Chondrocyte (in vitro differentiated cells): Measurements from ENCODE around the gene MTMR10. TPM values are rescaled to one million over a fixed set of nuclear protein-coding genes. Genes with fewer than 3 reads are reported as not detected.

ENCODE experiments used
- DNase-seq: peaks from one replicate; pipeline ENCODE4 v3.0.0; 2021; ENCODE audit warnings: mixed read lengths, low spot score
- H3K27ac Mint-ChIP-seq: one replicate; pipeline ENCODE4 v1.8.0; 2021; ENCODE audit warnings: mild to moderate bottlenecking, moderate library complexity, mixed read lengths; ENCODE audit not compliant: unreplicated experiment
- H3K27me3 Mint-ChIP-seq: 2 replicates; pipeline ENCODE4 v1.8.0; 2021; ENCODE audit warnings: low read depth, mixed read lengths
- H3K36me3 Mint-ChIP-seq: 2 replicates; pipeline ENCODE4 v1.8.0; 2021; ENCODE audit warnings: low read depth, mixed read lengths
- H3K4me1 Mint-ChIP-seq: 2 replicates; pipeline ENCODE4 v1.8.0; 2021; ENCODE audit warnings: low read depth, mild to moderate bottlenecking, mixed read lengths
- H3K4me3 Mint-ChIP-seq: one replicate; pipeline ENCODE4 v1.8.0; 2021; ENCODE audit warnings: mild to moderate bottlenecking, moderate library complexity, mixed read lengths; ENCODE audit not compliant: unreplicated experiment
- H3K9me3 Mint-ChIP-seq: 2 replicates; pipeline ENCODE4 v1.8.0; 2021; ENCODE audit warnings: low read depth, mixed read lengths
- CTCF ChIP-seq: fragments of 200-600 bp; sonication (generic); IDR thresholded peaks from 2 replicates; pipeline ENCODE4 v1.5.0; 2021; ENCODE audit warnings: antibody characterized with exemption, mild to moderate bottlenecking, moderate library complexity
- total RNA-seq: library from RNA; stranded (reverse); gene quantifications from 3 replicates; pipeline ENCODE4 v1.2.1, GENCODE V29; 2021

Gene MTMR10
- total RNA-seq, 1 donor from 2014 or later: 14.9 TPM

DNA sequence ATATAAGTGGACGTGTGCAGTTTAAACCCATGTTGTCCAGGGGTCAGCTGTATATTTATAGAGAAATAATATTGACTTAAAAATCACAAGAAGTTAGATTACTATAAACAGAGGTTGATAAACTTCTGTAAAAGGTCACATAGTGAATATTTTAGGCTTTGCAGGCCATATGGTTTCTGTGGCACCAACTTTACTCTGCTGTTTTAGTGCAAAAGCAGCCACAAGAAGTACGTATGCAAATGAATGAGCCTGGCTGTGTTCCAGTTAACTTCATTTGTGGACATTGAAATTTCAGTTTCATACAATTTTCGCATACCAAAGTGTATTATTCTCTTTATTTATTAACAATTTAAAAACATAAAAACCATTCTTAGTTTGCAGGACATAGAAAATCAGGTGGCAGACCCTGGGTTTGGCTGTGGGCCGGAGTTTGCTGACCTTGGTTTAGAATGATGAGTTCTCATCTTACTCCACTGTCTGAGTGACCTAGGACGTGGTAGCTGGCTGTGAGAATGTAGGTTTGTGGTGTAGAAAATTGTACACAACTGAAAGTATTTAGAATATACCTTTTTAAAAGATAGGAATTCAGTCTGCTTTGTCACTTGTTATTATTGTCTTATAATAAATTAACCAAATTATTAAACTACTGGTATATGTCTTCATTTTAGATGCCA, 71.4 kb downstream of the MTMR10 start:
- TF ChIP-seq CTCF: no peak
- peaks cover 23% of the 10 kb centered on the region for H3K36me3 Mint-ChIP-seq

GRCh38 chr15:30918366-30918765, 73.1 kb downstream of the MTMR10 start:
- no peak for TF ChIP-seq CTCF
- H3K9me3 Mint-ChIP-seq: no peaks in the 10 kb centered on the region
- peaks cover 19% of the 10 kb centered on the region for H3K36me3 Mint-ChIP-seq
- H3K4me1 Mint-ChIP-seq: peaks cover 22% of the 10 kb centered on the region
- H3K27ac Mint-ChIP-seq: no peak overlapping the region
- no peak for DNase-seq
- no peaks in the 10 kb centered on the region for H3K27me3 Mint-ChIP-seq
- no peak overlapping the region for H3K4me3 Mint-ChIP-seq

More for the DNA sequence above, 71.4 kb downstream of the MTMR10 start:
- no peak for DNase-seq
- no peak overlapping the region for H3K4me3 Mint-ChIP-seq
- H3K4me1 Mint-ChIP-seq: peaks cover 35% of the 10 kb centered on the region
- no peak overlapping the region for H3K27ac Mint-ChIP-seq
- no peaks in the 10 kb centered on the region for H3K9me3 Mint-ChIP-seq
- no peaks in the 10 kb centered on the region for H3K27me3 Mint-ChIP-seq

DNA sequence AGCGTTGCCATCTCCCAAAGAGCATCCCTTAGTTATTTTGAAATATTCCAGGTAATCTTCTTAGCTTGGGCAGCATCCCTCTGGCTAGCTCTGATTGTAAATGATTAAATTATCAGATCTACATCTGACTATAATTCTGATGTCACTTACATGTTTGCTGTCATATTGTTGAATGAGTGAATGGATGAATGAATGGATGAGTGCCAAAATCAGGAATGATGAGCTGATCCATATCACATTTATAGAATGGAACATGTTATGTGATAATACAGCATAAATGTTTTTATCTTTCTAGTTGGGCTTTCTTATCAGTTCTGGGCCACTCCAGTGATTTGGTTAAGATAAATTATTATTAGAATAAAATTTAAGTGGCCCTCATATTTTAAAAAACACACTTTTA, 73.8 kb downstream of the MTMR10 start:
- Mint-ChIP-seq H3K4me1 (peaks cover 15% of the 10 kb centered on the region), H3K27ac (no peak overlapping the region), H3K4me3 (no peak overlapping the region), H3K9me3 (no peaks in the 10 kb centered on the region), H3K36me3 (peaks cover 19% of the 10 kb centered on the region), H3K27me3 (no peaks in the 10 kb centered on the region)
- DNase-seq: no peak
- TF ChIP-seq CTCF: no peak

- Mint-ChIP-seq H3K4me3 (no peak overlapping the region), H3K27ac (no peak overlapping the region), H3K36me3 (peaks cover 19% of the 10 kb centered on the region), H3K9me3 (no peaks in the 10 kb centered on the region), H3K4me1 (peaks cover 9% of the 10 kb centered on the region), H3K27me3 (no peaks in the 10 kb centered on the region)
- no peak for TF ChIP-seq CTCF
- DNase-seq: no peak
These were observed 74.4 kb downstream of the MTMR10 start for GRCh38 chr15:30917013-30917412.

DNA sequence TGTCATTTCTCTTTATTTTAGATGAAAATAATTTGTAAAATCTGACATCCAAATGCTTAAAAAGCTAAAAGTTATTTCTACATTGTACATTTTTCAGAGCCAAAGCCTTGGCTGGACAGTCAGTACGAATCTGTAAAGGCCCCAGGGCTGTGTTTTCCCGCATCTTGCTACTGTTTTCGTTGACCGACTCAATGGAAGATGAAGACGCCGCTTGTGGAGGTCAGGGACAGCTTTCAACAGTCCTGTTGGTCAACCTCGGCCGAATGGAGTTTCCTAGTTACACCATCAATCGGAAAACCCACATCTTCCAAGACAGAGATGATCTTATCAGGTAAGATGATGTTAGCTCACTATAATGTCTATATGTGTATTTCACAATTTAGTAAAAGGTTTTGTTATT, 77.7 kb downstream of the MTMR10 start:
- Mint-ChIP-seq H3K27me3 (no peaks in the 10 kb centered on the region), H3K27ac (no peak overlapping the region), H3K4me3 (no peak overlapping the region), H3K36me3 (peaks cover 22% of the 10 kb centered on the region), H3K9me3 (no peaks in the 10 kb centered on the region), H3K4me1 (no peaks in the 10 kb centered on the region)
- no peak for TF ChIP-seq CTCF
- DNase-seq: no peak
